Glomerular endothelial cell (primary cell): ENCODE data around the gene RMI1. TPM values are rescaled to one million over a fixed set of nuclear protein-coding genes. Genes with fewer than 3 reads are reported as not detected.

Experiments used
- DNase-seq: peaks from one replicate; pipeline ENCODE4 v3.0.0-alpha.2; 2011; ENCODE audit warnings: low read depth, low spot score; ENCODE audit errors: extremely low read depth
- total RNA-seq: library from RNA; depleted of rRNA; stranded (reverse); fragments of >200 nt; gene quantifications from 2 replicates; pipeline ENCODE4 v1.2.3, GENCODE V29; 2015

The RMI1 gene
- total RNA-seq, 1 donor from 2014 or later = 8.0 TPM

DNA sequence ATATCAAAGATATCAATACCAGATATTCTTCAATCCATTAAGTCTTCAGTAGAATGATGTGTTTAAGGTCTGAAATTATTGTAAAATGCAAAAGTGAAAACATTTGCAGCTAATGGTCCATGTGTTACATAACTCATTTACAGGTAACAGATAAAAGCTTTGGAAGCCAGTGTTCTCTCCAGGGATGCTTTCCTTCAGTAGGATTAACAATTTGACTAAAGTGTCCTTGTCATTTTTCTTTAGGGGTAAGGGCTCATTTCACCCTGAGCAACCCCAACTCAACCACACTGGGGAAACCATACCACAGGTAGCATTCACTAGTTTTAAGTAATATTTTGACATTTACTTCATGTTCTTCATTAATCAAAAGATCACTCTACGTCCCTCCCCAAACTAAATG lies 13.5 kb upstream of the RMI1 start:
- DNase-seq = no peak

DNA sequence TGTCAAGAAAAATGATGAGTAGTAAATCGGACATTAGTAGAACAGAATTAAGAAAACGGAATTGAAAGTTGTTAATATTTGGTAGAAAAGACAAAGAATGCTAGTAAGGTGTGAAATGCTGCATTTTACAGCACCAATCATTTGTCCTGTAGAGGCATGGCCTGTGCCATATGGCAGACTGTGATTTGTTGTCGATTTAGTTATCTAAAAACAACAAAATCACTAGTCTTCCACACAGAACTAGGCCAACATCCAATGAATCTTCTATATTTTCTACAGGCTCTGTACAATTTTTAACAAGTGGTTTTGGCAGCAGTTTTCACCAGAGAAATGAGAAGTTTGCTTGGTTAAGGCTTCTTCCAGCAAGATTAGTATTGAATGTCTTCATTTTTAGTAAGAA lies 11.0 kb upstream of the RMI1 start:
- DNase-seq = no peak

DNA sequence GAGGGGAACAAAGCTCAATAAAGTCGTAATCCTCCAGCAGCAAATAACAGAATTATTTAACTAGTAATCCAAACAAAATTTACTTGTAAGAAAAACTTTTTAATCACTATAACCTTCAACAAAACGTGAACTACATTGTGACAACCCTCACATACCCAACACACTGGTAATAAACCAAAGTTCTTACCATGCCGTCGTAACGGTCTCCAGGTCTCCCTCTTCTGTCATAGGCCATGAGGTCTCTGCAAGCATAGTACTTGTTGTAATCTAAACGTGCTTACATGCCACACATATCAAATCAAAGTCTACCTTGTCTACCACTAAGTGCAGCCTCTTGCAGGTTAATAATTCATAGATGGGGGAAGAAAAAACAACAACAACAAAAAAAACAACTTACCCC lies 9.1 kb upstream of the RMI1 start:
- no peak for DNase-seq

DNA sequence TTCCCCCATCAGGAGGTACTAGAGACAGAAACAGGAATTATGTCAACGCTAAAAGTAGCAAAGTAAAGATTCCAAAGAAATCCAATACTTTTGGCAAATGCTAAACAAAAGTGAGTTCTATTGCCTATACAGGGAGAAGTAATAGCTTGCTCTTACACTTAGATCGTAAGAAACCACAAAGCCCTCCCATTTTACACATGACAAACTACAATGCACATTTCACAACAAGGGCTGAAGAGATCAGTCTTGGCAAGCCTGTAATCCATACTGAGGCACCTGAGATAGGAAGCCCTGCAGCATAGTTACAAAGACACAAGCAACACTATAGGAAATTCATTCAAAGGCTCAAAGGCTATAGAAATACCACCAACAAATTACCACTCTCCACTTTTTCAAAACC lies 8.3 kb upstream of the RMI1 start:
- DNase-seq = no peak

DNA sequence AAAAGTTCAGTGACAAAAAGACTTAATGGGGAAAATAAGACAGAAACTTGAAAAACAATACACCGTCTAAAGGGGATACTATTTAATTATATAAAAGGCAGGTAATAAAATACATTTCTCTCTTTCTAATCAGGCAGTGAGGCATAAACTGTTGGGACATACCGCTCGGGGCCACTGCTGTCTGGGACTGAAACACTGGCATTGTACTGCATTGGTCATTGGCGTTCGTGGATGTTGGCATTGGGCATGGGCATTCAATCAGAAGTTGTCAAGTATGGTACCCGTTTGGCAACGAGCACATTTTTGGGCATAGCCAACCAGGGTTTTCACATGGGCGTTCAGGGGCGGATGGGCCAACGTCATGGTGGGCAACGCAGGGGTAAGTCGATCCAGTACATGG lies 5.3 kb upstream of the RMI1 start:
- no peak for DNase-seq

DNA sequence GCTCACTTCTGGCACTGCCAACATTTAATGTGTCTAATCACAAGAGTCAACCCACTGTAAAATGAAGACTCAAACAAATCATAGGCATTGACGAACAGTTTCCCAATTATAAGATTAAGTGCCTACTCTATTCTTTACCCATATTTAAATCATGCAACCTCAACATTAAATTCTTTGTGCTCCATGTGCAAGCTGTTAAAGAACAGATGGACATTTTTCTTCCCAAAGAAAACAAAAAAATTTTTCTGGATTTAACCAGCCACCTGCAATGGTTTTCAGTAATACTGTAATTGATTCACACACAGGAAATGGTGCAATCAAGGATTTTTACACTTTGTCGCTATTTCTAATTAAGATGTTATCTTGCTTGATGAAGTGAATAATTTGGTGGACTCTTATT lies 4.2 kb upstream of the RMI1 start:
- no peak for DNase-seq

DNA sequence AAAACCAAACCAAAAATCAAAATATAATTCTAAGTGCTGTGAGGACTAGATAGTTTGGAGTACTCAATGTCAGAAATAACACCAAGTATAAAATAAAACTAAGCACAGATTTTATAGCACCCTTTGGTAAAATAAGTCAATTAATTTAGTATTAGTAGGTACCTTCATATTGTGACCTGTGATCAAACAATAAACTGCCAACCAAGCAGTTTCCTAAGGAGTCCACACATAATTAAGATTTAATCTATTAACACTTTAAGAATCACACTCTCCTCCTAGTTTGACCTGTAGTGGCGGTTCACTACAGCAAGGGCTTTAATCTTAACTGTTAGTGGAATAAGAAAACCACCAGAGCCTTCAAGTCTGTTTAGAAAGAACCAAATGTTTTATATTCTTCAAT lies 3.4 kb upstream of the RMI1 start:
- DNase-seq = no peak

DNA sequence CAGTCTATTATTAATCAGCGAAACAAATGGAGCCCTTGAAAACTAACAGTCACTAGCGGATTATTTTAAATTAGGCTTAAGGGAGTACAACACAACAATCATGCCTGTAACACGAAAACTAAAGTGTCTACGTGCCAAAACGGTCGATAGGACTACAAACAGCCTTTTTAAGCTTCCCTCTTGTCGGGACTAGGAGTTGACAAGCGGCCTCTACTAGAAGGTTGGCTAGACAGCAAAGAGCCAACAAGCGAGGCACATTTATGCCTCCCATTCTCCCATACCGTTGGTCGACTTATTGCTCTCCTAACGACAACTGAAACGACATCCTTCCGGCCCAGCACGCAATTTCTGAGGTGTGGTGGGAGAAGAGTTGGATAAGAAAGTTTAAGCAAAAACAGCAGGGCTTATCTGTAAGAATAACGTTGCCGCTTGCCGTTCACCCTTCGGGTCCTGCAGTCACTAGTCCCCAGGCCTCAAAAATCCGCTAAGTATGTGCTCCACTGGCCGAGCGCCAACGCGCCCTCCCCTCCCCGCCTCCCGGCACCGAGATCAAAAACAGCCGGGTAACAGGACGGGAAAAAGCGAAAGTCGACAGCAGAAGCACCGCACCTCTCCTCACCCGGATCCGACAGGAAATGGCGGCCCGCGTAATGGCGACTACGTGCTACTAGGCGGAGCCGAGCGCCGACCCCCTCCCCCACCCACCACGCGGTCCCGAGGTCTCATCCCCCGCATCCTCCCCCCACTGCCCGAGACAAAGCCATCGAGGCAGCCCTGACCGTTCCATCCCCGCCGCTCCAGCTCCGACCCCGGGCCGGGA lies 1.4 kb upstream of the RMI1 start:
- DNase-seq = no peak

DNA sequence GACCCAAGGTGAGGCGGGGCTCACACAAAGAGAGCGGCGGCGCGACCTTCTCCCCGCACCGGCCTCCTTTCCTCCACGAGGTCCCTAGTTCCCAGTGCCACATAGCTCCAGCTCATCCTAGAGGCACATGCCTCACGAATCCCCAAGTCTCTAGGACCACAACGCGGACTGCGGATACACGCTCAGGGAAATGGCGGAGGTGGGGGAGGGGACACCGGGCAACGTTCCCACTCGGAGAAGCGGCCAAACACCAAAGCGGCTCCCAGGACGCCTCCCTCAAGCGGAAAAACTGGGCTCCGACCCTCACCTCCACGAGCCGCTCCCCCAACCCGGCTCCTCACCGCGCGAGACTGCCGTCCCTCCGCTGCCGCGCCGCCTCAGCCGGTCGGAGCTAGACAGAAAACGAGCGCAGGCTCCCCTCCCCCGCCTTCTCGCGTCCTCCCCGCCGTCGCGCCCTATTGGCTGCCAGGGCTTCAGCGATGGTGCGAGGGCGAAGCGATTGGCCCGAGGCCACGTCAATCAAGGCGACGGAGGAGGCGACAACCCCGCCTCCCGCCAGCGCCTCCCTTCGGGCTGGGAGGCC lies 702 bp upstream of the RMI1 start, which contains the start of gene HNRNPK:
TSS of gene HNRNPK (minus strand) at position 404 of the 583 bp plus-strand sequence. CDS start 1,963 bp downstream, outside the sequence.
- DNase-seq = peak; percentile 82

DNA sequence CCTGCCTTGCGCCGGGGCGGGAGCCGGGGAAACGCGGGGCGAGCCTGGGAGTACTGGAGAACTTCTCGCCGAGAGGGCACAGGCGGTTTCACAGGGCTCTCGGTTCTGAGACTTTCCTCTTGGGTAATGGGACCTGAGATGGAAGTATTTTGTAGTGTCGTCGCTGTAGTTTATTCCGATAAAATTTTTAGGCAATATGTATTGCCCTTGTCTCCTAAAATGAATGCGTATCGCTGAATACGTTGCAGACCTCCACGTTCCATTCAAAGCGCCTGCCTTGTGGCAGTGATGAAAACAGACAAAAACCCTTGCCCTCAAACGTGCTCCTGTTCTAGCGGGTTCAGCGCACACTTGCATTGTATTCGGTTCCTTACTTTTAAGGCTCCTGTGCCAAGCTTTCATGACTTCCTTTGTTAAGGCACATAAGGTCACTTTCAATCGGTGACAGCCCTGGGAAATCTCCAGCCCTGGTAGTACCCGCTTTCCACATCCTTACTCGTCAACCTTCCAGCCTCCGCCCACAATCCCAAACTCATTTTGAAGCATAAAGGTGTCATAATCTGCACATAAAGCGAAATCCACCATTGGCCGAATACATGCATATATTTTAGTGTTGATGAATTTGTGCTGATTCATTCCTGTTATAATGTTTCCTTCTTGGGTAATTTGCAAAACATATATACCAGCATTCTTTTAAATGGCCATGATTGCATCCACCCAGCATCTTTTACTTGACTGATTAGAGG lies 694 bp downstream of the RMI1 start:
- no peak for DNase-seq

DNA sequence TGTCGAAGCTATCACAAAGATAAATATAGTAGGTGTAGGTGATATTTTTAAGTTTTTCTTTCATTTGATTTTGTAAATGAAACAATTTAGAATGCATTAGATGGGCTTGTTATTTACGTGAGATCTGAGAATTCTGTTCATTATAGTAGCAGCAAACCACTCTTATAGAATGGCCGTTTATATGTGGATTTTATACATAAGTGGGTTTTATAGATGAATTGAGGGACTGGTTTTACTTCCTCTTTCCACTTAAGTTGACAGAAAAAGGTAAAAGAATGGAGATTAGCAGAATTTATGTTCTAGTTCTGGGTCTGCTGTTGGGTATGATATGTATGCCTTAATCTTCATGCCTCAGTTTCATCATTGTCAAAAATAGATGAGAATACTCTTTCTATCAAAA lies 5.6 kb downstream of the RMI1 start:
- DNase-seq = no peak

DNA sequence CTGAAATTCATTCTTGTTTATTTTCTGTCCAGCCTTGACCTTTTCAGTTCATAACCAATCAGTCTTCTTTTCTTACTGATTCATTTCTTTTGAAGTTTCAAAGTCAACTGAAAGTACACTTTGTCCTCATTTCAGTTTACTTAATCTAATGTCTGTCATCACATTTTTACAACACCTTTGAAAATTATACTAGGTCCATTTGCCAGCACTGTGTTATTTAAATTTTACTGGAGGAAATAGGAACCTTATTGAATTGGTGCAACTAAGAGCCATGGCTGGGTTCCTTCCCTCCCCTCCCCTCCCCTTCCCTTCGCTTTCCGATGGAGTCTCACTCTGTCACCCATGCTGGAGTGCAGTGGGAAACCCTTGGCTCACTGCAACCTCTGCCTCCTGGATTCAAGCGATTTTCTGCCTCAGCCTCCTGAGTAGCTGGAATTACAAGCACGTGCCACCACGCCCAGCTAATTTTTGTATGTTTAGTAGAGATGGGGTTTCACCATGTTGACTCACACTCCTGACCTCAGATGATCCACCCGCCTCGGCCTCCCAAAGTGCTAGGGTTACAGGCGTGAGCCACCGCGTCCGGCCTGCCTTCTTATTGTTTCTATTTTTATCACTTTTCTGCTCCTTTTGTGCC lies 6.3 kb downstream of the RMI1 start:
- no peak for DNase-seq

DNA sequence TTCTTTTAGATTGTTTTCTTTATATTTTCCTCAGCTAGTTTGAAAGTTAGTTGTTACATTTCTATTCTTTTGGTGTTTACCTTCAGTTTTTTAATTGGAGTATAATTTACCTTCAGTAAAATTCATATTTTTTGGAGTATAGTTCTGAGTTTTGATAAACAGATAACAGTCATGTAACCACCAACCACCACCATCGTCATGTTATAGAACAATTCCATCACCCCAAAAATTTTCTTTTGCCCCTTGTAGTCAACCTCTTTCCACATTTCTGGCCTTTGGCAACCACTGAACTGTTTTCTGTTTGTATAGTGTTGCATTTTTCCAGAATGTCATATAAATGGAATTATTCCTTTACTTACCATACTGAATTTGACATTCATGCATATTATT lies 6.8 kb downstream of the RMI1 start:
- DNase-seq = no peak

DNA sequence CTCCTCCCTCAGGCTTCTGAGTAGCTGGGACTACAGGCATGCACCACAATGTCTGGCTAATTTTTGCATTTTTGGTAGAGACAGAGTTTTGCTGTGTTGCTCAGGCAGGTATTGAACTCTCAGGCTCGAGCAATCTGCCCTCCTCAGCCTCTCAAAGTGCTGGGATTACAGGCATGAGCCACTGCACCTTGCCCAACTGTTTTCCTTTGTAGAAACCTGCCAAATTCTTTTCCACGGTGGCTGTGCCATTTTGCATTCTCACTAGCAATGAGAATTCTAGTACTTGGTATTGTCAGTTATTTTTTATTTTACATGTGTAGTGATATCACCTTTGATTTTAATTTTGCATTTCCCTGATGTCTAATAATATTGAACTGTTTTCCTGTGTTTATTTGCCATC lies 7.8 kb downstream of the RMI1 start:
- DNase-seq = no peak

DNA sequence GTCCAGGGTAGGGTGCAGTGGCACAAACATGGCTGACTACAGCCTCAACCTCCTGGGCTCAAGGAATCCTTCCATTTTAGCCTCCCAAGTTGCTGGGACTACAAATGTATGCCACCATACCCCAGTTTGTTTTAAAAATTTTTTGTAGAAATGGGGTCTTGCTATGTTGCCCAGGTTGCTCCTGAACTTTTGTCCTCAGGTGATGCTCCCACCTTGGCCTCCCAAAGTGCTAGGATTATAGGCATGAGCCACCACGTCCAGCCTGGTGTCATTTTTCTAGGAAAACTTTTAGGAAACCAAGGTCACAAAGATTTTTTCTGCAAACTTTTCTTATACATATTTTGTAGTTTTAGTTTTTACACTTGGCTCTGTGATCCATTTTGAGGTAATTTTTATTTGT lies 10.8 kb downstream of the RMI1 start:
- DNase-seq = no peak

DNA sequence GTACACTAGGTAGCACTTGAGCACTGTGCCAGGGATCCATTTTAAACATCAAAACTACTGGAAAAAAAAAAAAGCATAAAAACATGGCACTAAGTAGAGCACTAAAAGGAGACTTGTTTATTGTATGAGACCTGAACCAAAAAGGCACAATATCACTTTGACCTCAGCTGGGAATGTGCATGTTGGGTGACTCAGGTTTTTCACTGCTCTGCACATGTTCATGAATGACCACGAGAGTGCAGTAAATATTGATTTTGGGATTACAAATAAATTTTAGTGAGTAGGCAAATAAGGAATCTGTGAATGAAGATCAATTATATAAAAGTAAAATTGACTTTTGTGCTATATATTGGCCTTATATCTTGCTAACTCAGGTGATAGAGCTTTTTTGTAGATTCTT lies 11.8 kb downstream of the RMI1 start:
- no peak for DNase-seq

DNA sequence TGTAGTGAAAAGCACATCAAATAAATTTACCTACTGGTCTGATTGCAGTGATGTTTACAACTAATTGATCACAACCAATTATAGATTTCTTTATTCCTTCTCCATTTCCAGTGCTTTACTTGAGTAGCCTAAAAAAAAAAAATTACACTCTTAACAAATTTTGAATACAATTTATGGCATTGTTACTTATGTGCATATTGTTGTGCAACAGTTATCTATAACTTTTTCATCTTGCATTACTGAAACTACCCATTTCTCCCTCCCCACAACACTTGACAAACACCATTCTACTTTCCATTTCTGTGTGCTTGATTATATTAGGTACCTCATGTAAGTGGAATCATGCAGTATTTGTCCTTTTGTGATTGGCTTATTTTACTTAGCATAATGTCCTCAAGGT lies 12.3 kb downstream of the RMI1 start:
- DNase-seq = no peak

DNA sequence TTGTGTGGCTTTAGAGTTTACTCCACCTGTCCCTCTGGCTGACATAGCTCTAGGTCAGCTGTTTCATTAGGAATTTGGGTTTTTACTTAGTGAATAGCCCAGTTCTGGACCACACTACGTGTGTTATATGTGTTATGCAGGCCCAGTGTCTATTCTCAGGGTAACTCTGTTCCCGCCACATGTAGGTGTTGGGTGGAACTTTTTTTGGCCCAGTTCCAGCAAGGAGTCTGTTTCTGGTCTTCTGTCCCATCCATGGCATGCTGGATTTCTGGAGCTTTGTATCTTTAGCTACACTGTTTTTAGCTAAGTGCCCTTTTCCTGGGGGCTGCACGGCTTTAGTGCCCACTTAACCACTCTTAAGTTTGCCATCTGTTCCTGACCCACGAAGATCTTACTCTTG lies 15.5 kb downstream of the RMI1 start:
- DNase-seq = no peak

DNA sequence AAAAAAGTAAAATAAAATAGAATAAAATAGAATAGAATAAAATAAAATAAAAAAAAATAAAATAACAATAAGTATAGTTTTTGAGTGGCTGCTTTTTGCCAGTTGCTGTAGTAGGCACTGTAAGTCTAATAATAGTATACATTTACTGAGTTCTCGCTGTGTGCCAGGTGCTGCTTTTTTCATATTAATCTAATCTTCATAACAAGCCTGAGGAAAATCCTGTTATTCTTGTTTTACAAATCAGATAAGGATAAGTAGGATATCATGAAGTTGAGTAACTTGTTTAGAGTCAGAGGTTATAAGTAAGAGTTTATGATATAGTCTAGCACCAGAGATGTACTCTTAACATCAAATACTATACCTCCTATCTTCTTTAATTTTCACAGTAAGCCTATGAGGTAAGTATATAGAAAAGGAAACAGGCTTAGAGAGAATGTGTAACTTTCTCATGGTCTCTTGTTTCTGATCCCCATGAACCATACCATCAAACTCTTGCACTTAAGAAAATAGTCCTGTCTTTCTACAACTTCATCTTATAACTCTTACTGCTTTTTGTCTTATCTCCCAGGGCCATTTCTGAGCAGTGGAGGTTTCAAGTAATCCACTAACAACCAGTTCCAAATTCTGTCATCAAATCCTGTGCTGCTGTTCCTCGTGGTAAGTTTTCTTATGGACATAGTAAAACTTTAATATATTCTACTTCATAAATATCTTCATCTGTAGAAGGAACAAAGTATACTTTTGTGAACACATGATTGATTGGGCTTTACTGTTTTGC lies 18.7 kb downstream of the RMI1 start:
- DNase-seq = no peak

DNA sequence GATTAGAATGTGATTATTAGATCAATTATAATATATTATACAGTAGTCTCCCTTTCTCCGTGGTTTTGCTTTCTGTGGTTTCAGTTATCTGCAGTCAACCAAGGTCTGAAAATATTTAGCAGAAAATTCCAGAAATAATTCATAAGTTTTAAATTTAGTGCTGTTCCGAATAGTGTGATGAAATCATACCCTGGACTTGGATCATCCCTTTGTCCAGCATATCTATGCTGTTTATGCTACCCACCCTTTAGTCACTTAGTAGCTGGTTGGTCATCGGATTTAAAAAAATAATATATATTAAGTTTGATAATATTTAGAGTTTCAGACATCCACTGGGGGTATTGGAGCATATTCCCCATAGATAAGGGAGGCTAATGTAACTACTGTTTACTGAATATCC lies 19.6 kb downstream of the RMI1 start:
- no peak for DNase-seq

DNA sequence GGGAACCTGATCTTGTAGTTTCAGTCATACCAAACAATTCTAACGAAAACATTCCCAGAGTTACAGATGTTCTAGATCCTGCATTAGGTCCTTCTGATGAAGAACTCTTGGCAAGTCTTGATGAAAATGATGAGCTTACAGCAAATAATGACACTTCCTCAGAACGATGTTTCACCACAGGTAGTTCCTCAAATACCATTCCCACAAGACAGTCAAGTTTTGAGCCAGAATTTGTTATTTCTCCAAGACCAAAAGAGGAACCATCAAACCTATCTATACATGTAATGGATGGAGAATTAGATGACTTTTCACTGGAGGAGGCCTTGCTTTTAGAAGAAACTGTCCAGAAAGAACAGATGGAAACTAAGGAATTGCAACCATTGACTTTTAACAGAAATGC lies 21.0 kb downstream of the RMI1 start:
- DNase-seq = no peak
